ENCODE measurements around the gene CCL22. TPM values are rescaled to one million over a fixed set of nuclear protein-coding genes. Genes with fewer than 3 reads are reported as not detected.

Gene CCL22
- total RNA-seq, 1 experiment from 2014 or later, result 0.66 TPM

- H4K20me1 ChIP-seq (ENCODE audit: insufficient read depth), result no peaks in the 10 kb centered on the region
- H3K9me2 ChIP-seq (ENCODE audit: insufficient read depth), result no peaks in the 10 kb centered on the region
- RAD21 ChIA-PET (ENCODE audit: low non-redundant PET in 1 of 2, low total read pairs in 2 of 2, uncharacterized antibody in 2 of 2, unreplicated experiment in 2 of 2), result no interaction called here
- H3K36me3 ChIP-seq (ENCODE audit: control insufficient read depth in 1 of 2, insufficient read depth in 2 of 2, low read length in 2 of 2), result no peaks in the 10 kb centered on the region
- H3K27ac ChIP-seq (ENCODE audit: low read depth, low read length), result no peak overlapping the region
- H3K4me1 ChIP-seq (ENCODE audit: control insufficient read depth in 1 of 2, insufficient read depth in 2 of 2, low read length in 2 of 2), result peaks cover 0 to 12% of the 10 kb centered on the region in 2 experiments; a peak in 2 of 4 replicates
- TF ChIP-seq YY1 (IDR thresholded peaks at IDR 0.05; ENCODE audit: extremely low read depth, insufficient replicate concordance, low read depth, low read length), result no peak
- TF ChIP-seq REST (IDR thresholded peaks at IDR 0.05; ENCODE audit: low read depth), result no peak
- no peak for TF ChIP-seq FOSL1 (IDR thresholded peaks at IDR 0.05; ENCODE audit: low read depth)
- no peak for TF ChIP-seq POLR2AphosphoS5 (IDR thresholded peaks at IDR 0.05; ENCODE audit: low read depth, low read length)
- TF ChIP-seq ATF3 (IDR thresholded peaks at IDR 0.05), result no peak
- TF ChIP-seq CBX3 (IDR thresholded peaks at IDR 0.05; ENCODE audit: low read depth), result no peak
- no peak for TF ChIP-seq POLR2A (IDR thresholded peaks at IDR 0.05; ENCODE audit: borderline replicate concordance, extremely low read depth, insufficient read depth, insufficient read length)
- TF ChIP-seq ZBTB33 (IDR thresholded peaks at IDR 0.05; ENCODE audit: extremely low read depth, insufficient replicate concordance, low read length), result no peak
- TF ChIP-seq ZFX (IDR thresholded peaks at IDR 0.05), result no peak
- TF ChIP-seq EZH2phosphoT487 (IDR thresholded peaks at IDR 0.05; ENCODE audit: borderline replicate concordance), result no peak
- no peak for TF ChIP-seq RAD21 (IDR thresholded peaks at IDR 0.05; ENCODE audit: low read depth)
- no peak for TF ChIP-seq EGR1 (IDR thresholded peaks at IDR 0.05; ENCODE audit: low read depth)
- TF ChIP-seq SRF (IDR thresholded peaks at IDR 0.05; ENCODE audit: low read depth), result no peak
- no peak for TF ChIP-seq CEBPB (IDR thresholded peaks at IDR 0.05; ENCODE audit: low read depth)
- no peak for TF ChIP-seq SP1 (IDR thresholded peaks at IDR 0.05; ENCODE audit: low read depth)
- no peak for DNase-seq (ENCODE audit: low read depth, low spot score)
- intact Hi-C loops (cut with micrococcal nuclease), result no loop called here
- no peak overlapping the region for H3K4me3 ChIP-seq (replicated peaks in 1 of 2; ENCODE audit: low read depth in 1 of 2, low read length in 2 of 2)
- CTCF ChIA-PET, result no interaction called here
- no peak overlapping the region for H3K9ac ChIP-seq (ENCODE audit: low read length)
- no peaks in the 10 kb centered on the region for H3K79me2 ChIP-seq (ENCODE audit: insufficient read depth, low read length)
- ATAC-seq, result no peak
- no TSS peak for BruUV-seq (replicated peaks)
- POLR2A ChIA-PET, result no interaction called here
- 0 out of 2 replicates have a peak, but pooled peaks cover 3% of the 10 kb centered on the region for H3K27me3 ChIP-seq (ENCODE audit: insufficient read depth, low read length)
- H3K9me3 ChIP-seq (ENCODE audit: control insufficient read depth in 1 of 2, insufficient read depth in 1 of 2, low read depth in 1 of 2, low read length in 2 of 2), result no peaks in the 10 kb centered on the region
- no peak overlapping the region for H3K4me2 ChIP-seq (ENCODE audit: low read length)
- no peak overlapping the region for H2AFZ ChIP-seq (ENCODE audit: low read depth, low read length, poor library complexity, severe bottlenecking)
Measured at GRCh38 chr16:57388359-57389086, 29.9 kb downstream of the CCL22 start.
